ENCODE results near the gene NPHS1. TPM values are rescaled to one million over a fixed set of nuclear protein-coding genes. Genes with fewer than 3 reads are reported as not detected.

Gene NPHS1
- total RNA-seq, 1 donor from 2014 or later: not detected

DNA sequence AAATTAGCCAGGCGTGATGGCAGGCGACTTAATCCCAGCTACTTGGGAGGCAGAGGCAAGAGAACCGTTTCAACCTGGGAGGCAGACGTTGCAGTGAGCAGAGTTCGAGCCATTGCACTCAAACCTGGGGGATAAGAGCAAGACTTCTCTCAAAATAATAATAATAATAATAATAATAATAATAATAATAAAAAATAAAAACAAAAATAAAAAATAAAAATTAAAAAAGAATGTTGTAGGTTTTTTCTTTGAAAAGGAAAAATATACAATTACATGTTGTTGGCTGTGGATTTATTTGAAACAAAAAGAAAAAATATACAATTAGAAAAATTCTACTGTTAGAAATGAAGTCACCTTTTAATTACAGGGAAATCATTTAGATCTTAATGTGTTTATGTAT, 28.2 kb downstream of the NPHS1 start:
- Histone ChIP-seq H3K4me3 (no peak overlapping the region), H3K27ac (no peak overlapping the region), H3K4me1 (no peaks in the 10 kb centered on the region), H3K9me3 (no peaks in the 10 kb centered on the region), H3K36me3 (no peaks in the 10 kb centered on the region), H3K27me3 (no peaks in the 10 kb centered on the region)
- TF ChIP-seq, protein P1, sequence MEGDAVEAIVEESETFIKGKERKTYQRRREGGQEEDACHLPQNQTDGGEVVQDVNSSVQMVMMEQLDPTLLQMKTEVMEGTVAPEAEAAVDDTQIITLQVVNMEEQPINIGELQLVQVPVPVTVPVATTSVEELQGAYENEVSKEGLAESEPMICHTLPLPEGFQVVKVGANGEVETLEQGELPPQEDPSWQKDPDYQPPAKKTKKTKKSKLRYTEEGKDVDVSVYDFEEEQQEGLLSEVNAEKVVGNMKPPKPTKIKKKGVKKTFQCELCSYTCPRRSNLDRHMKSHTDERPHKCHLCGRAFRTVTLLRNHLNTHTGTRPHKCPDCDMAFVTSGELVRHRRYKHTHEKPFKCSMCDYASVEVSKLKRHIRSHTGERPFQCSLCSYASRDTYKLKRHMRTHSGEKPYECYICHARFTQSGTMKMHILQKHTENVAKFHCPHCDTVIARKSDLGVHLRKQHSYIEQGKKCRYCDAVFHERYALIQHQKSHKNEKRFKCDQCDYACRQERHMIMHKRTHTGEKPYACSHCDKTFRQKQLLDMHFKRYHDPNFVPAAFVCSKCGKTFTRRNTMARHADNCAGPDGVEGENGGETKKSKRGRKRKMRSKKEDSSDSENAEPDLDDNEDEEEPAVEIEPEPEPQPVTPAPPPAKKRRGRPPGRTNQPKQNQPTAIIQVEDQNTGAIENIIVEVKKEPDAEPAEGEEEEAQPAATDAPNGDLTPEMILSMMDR (IDR thresholded peaks at IDR 0.05): no peak
- intact Hi-C loops (cut with DNase I): no loop called here
- no peak for DNase-seq (ENCODE audit: low spot score in 2 of 2)

DNA sequence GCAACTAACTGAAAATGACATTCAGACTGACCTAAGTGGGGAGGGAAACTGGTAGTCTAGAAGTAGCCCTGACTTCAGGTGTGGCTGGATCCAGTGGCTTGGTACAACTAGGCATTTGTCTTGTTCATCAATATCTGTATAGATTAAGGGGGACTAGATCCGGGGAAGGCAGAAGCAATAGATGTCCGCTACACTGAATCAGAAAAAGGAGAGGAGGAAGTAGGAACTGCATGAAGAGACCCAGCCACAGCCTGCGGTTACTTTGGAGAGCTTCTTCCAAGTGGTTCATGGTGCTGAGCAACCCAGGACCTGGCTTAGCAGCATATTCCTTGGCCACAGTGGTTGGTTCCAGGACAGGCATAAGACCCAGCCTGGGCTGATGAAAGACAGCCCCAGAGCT, 29.7 kb downstream of the NPHS1 start:
- H3K27me3 ChIP-seq: no peaks in the 10 kb centered on the region
- H3K9me3 ChIP-seq: no peaks in the 10 kb centered on the region
- intact Hi-C loops (cut with DNase I): no loop called here
- no peak overlapping the region for H3K4me3 ChIP-seq
- H3K36me3 ChIP-seq: no peaks in the 10 kb centered on the region
- no peak overlapping the region for H3K27ac ChIP-seq
- no peaks in the 10 kb centered on the region for H3K4me1 ChIP-seq
- TF ChIP-seq, protein P1 (IDR thresholded peaks at IDR 0.05): no peak
- no peak for DNase-seq (ENCODE audit: low spot score in 2 of 2)

DNA sequence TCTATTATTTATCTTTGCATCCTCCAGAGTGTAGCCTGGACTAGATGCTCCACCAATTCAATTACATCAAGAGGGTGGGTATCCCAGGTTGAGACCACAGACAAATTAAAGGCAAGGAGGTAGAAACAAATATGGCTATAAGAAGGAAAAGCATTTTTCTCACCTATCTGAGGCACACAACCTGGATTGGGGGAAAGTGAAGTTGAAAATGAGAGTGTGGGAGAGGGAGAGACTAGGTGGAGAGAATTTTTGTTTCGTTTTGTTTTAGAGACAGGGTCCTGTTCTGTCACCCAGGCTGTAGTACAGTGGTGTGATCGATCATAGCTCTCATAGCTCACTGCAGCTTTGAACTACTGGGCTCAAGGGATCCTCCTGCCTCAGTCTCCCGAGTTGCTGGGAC, 33.9 kb downstream of the NPHS1 start:
- TF ChIP-seq, protein P1 (IDR thresholded peaks at IDR 0.05): no peak
- Histone ChIP-seq H3K4me3 (no peak overlapping the region), H3K27me3 (no peaks in the 10 kb centered on the region), H3K4me1 (no peaks in the 10 kb centered on the region), H3K36me3 (no peaks in the 10 kb centered on the region), H3K9me3 (no peaks in the 10 kb centered on the region), H3K27ac (no peak overlapping the region)
- no peak for DNase-seq (ENCODE audit: low spot score in 2 of 2)
- intact Hi-C loops (cut with DNase I): no loop called here

DNA sequence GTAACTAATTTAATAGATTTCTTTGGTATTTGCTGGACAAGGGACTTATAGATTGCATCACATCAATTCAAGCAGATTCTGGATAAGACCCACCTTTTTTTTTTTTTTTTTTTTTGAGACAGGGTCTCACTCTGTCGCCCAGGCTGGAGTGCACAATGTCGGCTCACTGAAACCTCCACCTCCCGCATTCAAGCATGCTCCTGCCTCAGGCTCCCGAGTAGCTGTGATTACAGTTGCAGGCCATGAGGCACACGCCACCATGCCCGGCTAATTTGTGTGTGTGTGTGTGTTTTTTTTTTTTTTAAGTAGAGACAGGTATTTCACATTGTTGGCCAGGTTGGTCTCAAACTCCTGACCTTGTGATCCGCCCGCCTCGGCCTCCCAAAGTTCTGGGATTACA, 35.5 kb downstream of the NPHS1 start:
- no peak for DNase-seq (ENCODE audit: low spot score in 2 of 2)
- TF ChIP-seq, protein P1 (IDR thresholded peaks at IDR 0.05): no peak
- no peaks in the 10 kb centered on the region for H3K27me3 ChIP-seq
- H3K4me1 ChIP-seq: no peaks in the 10 kb centered on the region
- H3K36me3 ChIP-seq: no peaks in the 10 kb centered on the region
- H3K27ac ChIP-seq: no peak overlapping the region
- no peaks in the 10 kb centered on the region for H3K9me3 ChIP-seq
- intact Hi-C loops (cut with DNase I): no loop called here
- H3K4me3 ChIP-seq: no peak overlapping the region

DNA sequence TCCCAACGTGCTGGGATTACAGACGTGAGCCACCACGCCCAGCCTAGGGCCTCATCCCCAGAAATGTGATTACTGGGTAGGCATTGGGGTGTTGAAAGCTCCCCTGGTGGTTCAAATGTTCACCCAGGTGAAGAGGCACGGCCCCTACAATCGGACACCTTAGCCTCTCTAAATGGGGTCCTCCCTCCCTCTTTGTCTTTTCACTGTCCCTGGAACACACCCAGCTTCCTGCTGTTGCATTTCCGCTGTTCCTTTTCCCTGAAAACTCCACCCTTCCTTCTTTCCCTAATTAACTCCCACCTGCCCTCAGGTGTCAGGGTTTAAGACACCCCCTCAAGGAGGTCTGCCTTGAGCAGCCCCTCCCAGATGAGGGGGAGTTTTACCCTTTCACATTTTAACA, 36.0 kb downstream of the NPHS1 start:
- Histone ChIP-seq H3K9me3 (no peaks in the 10 kb centered on the region), H3K4me3 (no peak overlapping the region), H3K27me3 (no peaks in the 10 kb centered on the region), H3K27ac (no peak overlapping the region), H3K36me3 (no peaks in the 10 kb centered on the region), H3K4me1 (no peaks in the 10 kb centered on the region)
- no peak for DNase-seq (ENCODE audit: low spot score in 2 of 2)
- intact Hi-C loops (cut with DNase I): no loop called here
- TF ChIP-seq, protein P1 (IDR thresholded peaks at IDR 0.05): no peak

Data from ascending aorta (tissue), 2 donors.